Mucosa of stomach (tissue), 1 donor: ENCODE data around the gene HIPK2.

Source experiments
- H3K27me3 ChIP-seq: one replicate; pipeline ENCODE4 v1.7.0; 2013; ENCODE audit warnings: mild to moderate bottlenecking, low read length; ENCODE audit not compliant: control insufficient read depth, insufficient read depth
- H3K36me3 ChIP-seq: one replicate; pipeline ENCODE4 v1.7.0; 2013; ENCODE audit warnings: low read length; ENCODE audit not compliant: control insufficient read depth, insufficient read depth
- H3K4me1 ChIP-seq: one replicate; pipeline ENCODE4 v1.7.0; 2013; ENCODE audit warnings: mild to moderate bottlenecking, low read length; ENCODE audit not compliant: control insufficient read depth, insufficient read depth
- H3K4me3 ChIP-seq: one replicate; pipeline ENCODE4 v1.7.0; 2013; ENCODE audit warnings: low read length
- H3K9ac ChIP-seq: one replicate; pipeline ENCODE4 v1.7.0; 2013; ENCODE audit warnings: mild to moderate bottlenecking, low read length, moderate library complexity
- H3K9me3 ChIP-seq: one replicate; pipeline ENCODE4 v1.7.0; 2013; ENCODE audit warnings: mild to moderate bottlenecking, low read length, moderate library complexity; ENCODE audit not compliant: control insufficient read depth
- donor health status: Pancreatic carcinoma.

HIPK2 gene

DNA sequence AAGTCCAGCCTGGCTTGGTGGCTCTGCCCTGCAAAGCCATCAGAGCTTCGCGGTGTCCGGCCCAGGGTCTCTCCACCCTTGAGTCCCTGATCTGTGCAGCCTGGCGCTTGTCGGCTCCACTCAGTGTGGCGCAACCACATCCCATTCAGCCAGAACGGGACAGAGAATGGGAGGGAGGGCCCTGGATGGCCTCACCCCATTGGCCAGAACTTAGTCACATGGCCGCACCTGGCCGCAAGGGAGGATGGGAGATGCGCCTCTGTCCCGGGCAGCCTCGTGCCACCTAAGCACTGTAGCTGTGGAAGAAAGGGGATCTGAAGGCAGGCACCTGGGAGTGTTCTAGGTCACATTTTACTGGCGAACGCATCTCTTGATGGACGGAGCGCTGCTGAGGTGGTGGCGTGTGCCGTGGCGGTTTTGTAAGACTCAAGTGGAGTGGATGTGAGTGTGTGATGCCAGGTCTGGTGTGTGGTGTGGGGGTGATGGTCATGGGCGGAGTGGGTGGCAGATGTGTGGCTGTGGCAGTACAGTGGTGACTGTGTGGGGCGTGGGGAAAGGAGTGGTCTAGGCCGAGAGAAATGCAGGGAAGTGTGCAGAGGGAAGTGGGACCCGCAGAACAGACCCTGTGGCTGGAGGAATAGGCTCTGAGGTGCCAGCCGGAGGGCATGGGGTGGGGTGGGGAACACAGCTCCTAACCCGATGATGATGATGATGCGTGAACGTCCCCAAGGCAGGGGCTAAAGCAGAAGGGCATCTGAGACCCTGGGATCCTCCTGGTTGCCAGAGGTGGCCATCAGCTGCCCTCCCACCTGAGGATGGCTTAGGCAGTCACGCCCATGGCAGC is 235.3 kb downstream of the HIPK2 start:
- H3K9me3 ChIP-seq = no peaks in the 10 kb centered on the region
- no peaks in the 10 kb centered on the region for H3K4me1 ChIP-seq
- peaks cover 2% of the 10 kb centered on the region for H3K27me3 ChIP-seq
- no peak overlapping the region for H3K9ac ChIP-seq
- H3K4me3 ChIP-seq = no peak overlapping the region
- H3K36me3 ChIP-seq = no peaks in the 10 kb centered on the region

DNA sequence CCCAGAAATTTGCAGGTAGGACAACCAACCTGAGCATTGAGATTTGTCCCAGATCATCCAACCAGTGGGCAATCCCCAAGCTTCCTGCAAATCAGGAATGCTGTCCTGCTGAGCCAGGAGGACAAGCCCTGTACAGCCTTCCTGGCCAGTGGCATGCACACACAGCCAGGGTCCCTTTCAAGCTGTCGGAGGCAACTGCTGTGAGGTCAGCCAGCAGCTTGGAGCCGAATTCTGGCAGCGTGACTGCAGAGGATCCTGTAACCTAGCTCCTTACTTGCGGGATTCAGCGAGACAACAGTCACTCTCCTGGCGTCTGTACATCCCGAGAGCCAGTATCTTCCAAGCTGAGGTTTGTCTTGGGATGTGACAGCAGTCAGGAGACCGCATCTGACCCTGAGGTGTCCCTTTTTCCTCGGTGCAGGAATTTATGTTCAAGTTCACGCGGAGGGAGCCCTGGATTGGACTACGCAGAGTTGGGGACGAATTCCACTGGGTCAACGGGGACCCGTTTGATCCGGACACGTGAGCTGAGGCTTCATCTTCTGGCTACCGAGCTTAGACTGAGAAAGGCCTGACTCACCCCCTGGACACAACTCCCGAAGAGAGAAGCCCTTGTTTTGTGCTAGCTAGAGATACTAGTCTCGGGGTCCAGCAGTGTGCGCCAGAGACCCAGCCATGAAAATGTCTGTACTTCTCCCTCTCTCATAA is 236.0 kb downstream of the HIPK2 start:
- H3K27me3 ChIP-seq = peaks cover 2% of the 10 kb centered on the region
- no peaks in the 10 kb centered on the region for H3K4me1 ChIP-seq
- no peak overlapping the region for H3K9ac ChIP-seq

DNA sequence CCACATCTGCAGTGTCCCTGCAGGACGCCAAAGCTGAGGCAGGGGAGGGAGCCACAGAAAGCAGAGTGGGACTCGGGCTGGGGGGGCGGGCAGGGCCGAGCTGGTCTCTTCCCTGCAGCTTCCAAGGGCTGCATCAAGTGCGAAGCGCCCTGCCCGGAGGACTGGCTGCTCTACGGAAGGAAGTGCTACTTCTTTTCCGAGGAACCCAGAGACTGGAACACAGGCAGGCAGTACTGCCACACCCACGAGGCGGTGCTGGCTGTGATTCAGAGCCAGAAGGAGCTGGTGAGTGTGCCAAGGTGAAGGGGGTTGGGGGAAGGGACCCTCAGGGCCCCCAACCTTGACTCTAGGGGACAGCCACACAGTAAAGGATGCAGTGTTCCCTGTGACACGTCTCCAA is 237.6 kb downstream of the HIPK2 start:
- H3K4me3 ChIP-seq = no peak overlapping the region
- no peak overlapping the region for H3K9ac ChIP-seq
- peaks cover 6% of the 10 kb centered on the region for H3K27me3 ChIP-seq
- no peaks in the 10 kb centered on the region for H3K4me1 ChIP-seq
- H3K36me3 ChIP-seq = no peaks in the 10 kb centered on the region
- H3K9me3 ChIP-seq = no peaks in the 10 kb centered on the region

More for the DNA sequence above, 236.0 kb downstream of the HIPK2 start:
- Histone ChIP-seq H3K9me3 (no peaks in the 10 kb centered on the region), H3K4me3 (no peak overlapping the region), H3K36me3 (no peaks in the 10 kb centered on the region)

DNA sequence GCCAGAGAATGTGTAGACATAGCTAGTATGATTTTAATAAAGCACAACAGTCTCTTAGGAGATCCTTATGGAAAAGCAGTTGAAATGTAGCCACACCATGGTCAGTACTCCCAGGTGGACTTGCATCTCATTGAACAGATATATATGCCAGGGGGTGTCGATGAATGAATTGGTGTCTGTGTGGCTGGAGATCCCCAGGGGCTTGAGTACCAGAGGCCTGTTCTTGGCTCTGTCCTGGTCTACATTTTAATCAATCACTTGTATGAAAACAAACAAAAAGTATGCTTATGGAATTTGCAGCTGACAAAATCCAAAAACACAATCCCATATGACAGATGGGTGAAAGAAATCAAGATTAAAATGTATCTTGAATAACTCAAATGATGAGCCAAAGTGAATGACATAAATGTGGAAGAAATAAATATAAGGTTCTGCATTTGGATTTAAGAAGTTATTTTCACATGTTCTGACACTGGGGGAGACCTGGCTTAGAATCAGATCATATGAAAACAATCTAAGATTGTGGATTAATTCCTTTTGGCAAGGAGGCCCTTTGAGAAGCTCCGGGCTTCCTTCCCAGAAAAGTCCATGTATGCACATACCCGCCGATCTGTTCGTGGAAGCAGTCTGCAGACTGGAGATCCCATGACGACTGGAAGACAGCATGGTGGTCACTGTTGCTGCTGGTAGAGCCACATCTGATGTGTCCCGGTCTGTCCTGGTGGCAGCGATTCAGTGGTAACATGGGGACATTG is 238.7 kb downstream of the HIPK2 start:
- Histone ChIP-seq H3K27me3 (peaks cover 6% of the 10 kb centered on the region), H3K36me3 (no peaks in the 10 kb centered on the region)

DNA sequence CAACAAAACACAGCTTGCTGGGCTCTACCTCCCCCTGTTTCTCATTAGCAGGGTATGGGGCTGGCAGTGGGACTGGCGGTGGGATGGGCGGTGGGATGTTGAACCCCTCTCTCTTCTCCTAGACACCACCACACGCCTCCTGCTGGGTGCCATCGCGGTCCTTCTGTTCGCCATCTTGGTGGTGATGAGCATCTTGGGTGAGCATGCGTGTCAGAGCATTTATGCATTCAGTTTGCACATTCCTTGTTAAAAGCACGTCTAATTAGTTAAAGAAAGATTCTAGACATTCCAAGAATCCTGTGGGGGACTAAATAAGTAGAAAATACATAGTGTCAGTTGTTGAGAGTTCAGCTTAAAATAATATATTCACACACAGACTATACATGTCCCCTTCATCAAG is 241.6 kb downstream of the HIPK2 start:
- H3K9me3 ChIP-seq = no peaks in the 10 kb centered on the region
- no peak overlapping the region for H3K9ac ChIP-seq
- no peaks in the 10 kb centered on the region for H3K4me1 ChIP-seq
- H3K4me3 ChIP-seq = no peak overlapping the region
- H3K27me3 ChIP-seq = peaks cover 6% of the 10 kb centered on the region
- H3K36me3 ChIP-seq = no peaks in the 10 kb centered on the region

More for the DNA sequence above, 238.7 kb downstream of the HIPK2 start:
- H3K4me1 ChIP-seq = no peaks in the 10 kb centered on the region
- H3K9ac ChIP-seq = no peak overlapping the region
- no peak overlapping the region for H3K4me3 ChIP-seq
- H3K9me3 ChIP-seq = no peaks in the 10 kb centered on the region

DNA sequence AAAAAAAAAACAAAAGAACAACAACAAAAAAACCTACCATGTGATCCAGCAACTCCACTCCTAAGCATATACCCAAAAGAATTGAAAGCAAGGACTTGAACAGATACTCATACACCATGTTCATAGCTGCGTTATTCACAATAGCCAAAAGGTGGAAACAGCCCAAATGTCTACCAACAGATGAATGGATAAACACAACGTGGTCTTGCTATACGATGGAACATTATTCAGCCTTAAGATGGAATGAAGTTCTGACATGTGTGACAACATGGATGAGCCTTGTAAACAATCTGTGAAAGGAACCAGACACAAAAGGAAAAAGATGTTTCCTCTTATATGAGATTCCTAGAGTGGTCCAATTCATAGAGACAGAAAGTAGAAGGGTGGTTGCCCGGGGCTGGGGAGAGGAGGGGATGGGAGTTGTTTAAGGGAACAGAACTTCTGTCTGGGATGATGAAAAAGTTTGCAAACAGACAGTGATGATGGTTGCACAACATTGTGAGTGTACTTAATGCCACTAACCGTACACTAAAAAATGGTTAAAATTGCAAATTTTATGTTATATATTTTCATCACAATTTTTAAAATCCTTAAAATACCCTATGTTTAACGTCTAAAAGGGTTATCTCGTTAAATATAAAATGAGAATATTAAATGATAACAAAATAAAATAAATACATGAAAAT is 242.7 kb downstream of the HIPK2 start:
- H3K9ac ChIP-seq = no peak overlapping the region
- no peaks in the 10 kb centered on the region for H3K4me1 ChIP-seq
- H3K36me3 ChIP-seq = no peaks in the 10 kb centered on the region
- H3K9me3 ChIP-seq = no peaks in the 10 kb centered on the region
- peaks cover 4% of the 10 kb centered on the region for H3K27me3 ChIP-seq
- H3K4me3 ChIP-seq = no peak overlapping the region

DNA sequence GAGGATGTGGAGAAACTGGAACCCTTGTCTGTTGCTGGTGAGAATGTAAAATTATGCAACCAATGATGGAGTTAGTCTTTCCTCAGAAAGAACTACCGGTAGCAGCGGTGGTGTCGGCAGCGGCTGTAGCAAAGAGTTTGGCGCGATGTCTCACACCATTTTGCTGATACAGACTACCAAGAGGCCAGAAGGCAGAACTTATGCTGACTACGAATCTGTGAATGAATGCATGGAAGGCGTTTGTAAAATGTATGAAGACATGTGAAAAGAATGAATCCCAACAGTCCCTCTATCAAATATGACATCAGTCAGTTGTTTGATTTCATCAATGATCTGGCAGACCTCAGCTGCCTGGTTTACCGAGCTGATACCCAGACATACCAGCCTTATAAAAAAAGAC is 243.7 kb downstream of the HIPK2 start:
- Histone ChIP-seq H3K36me3 (no peaks in the 10 kb centered on the region), H3K4me3 (no peak overlapping the region), H3K27me3 (peaks cover 4% of the 10 kb centered on the region), H3K4me1 (no peaks in the 10 kb centered on the region), H3K9me3 (no peaks in the 10 kb centered on the region), H3K9ac (no peak overlapping the region)

DNA sequence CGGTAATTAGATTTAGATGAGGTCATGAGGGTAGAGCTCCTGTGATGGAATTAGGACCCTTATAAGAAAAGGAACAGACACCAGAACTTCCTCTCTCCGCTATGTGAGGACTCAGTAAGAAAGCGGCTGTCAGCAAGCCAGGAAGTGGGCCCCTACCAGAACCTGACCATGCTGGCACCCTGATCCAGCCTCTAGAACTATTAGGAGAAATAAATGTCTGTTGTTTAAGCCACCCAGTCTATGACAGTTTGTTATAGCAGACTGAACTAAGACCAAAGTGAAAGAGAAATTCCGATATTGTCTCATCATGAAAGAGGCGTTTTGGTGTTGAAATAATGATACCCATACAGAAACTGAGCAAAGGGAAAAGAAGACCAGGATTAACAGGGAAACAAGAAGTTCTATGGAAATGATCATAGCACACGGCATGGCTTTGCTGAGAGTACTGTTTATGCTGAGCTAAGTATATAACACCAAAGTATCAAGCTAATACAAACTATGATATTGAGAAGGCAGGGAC is 245.1 kb downstream of the HIPK2 start:
- Histone ChIP-seq H3K9me3 (no peaks in the 10 kb centered on the region), H3K36me3 (no peaks in the 10 kb centered on the region), H3K4me1 (no peaks in the 10 kb centered on the region), H3K27me3 (peaks cover 4% of the 10 kb centered on the region), H3K4me3 (no peak overlapping the region), H3K9ac (no peak overlapping the region)

DNA sequence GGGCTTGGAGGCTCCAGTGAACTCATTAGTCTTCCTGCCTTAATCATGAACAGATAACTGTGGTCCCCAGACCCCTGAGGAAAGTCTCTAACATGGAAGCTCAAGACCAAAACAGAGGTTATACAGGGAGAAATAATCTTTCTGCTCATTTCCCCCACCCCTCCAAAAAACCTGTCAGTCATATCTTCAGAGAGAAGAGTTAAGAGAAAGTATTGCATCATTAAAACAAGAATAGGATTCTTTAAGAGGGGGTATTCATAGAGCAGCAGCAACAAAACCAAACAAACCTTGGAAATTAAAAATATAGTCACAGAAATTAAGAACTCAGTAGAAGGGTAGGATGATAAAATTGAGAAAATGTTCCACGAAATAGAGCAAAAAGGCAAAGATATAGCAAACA is 246.7 kb downstream of the HIPK2 start:
- no peaks in the 10 kb centered on the region for H3K9me3 ChIP-seq
- no peaks in the 10 kb centered on the region for H3K4me1 ChIP-seq
- no peaks in the 10 kb centered on the region for H3K36me3 ChIP-seq
- peaks cover 13% of the 10 kb centered on the region for H3K27me3 ChIP-seq
- H3K9ac ChIP-seq = no peak overlapping the region
- no peak overlapping the region for H3K4me3 ChIP-seq

DNA sequence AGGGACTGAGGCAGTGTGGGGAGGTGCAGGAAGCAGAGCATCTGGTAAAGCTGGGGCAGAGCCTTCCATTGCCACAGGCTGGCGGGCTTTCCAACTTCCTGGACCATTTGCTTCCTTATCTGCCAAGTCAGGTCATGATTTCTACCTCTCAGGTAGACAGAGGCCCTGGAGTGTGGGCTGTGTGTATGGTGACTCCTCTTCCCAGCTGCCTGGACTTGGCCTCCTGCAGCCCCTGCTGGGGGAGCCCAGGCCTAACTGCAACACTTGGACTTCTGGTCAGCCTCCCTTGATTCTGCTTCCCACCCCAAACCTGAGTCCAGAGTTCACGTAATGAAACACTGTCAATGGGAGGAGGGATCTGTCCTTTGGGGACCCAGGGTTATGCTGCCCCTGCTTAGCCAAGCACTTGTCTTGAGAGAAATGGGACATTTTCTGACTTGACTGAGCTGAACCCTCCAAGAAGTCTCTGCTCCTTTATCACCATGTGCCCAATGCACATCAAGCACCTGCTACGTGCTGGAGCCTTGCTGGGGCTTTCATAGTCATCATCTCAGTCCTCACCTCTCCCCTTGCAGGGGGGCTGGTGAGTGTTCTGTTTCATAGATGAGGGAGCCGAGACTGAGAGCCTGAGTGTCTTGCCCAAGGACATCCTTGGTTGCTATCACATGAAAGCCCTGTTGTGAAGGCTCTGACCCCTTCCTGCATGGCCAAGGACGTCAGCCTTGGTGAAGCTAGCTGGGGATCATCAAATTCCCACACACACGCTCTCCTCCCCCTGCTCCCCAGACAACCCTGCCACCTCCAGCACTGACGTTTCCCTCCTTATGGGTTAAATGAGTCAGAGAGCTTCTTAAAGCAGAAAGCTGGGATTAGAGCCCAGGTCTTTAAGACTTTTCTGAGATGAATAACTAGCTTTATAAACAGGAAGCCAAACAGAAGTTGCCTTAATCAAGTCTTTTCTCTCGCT is 250.9 kb downstream of the HIPK2 start:
- Histone ChIP-seq H3K4me3 (no peak overlapping the region), H3K9ac (no peak overlapping the region), H3K36me3 (no peaks in the 10 kb centered on the region), H3K27me3 (peaks cover 38% of the 10 kb centered on the region), H3K9me3 (no peaks in the 10 kb centered on the region), H3K4me1 (peaks cover 3% of the 10 kb centered on the region)

DNA sequence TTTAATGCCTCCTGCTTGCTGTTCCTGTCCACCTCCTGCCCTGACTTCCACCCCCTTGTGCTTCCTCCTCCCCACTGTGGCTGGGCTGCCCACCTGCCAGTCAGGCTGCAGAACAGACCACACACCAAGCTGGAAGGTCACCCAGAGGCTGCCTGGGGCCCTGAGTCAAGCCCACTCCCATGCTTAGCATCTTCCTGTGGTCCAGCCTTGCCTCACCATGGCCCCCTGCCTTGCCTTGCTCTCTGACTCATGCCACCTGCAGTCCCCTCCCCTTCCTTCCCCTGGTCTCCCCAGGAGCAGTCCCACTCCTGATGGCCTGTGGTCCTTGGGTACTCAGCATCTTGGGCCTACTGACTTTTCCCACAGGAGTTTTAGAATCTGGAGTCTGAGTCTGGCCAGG is 252.0 kb downstream of the HIPK2 start:
- Histone ChIP-seq H3K27me3 (peaks cover 47% of the 10 kb centered on the region), H3K36me3 (no peaks in the 10 kb centered on the region), H3K9ac (no peak overlapping the region), H3K9me3 (no peaks in the 10 kb centered on the region), H3K4me1 (peaks cover 3% of the 10 kb centered on the region), H3K4me3 (no peak overlapping the region)
